Measurements from ENCODE around the gene SERPINB12.

GRCh38 chr18:63514888-63515678, 27.1 kb upstream of the SERPINB12 start:
- TF ChIP-seq EZH2 (IDR thresholded peaks at IDR 0.05; ENCODE audit: borderline replicate concordance, low read length) (no peak), CTCF (conservative IDR thresholded peaks at IDR 0.05 in 1 of 2, IDR thresholded peaks at IDR 0.05 in 1 of 2; ENCODE audit: extremely low read depth in 1 of 2, insufficient read depth in 1 of 2, low read depth in 1 of 2, low read length in 2 of 2) (peak in 1 of 2 donors; percentile 22)

Data from mammary epithelial cell (primary cell).